Aorta (tissue), 5 donors: Measurements from ENCODE around the gene RBM44. TPM values are rescaled to one million over a fixed set of nuclear protein-coding genes. Genes with fewer than 3 reads are reported as not detected.
"Not testable (repeated sequence)": the region's sequence is repeated elsewhere in the genome, so short reads cannot be mapped to it uniquely, and the experiment has no call there.

Experiments used
- ATAC-seq: fragments of 200-7000 bp; cut with Tn5 transposase; one replicate; pipeline ENCODE4 v1.9.1; 2022; ENCODE audit warnings: moderate library complexity; ENCODE audit not compliant: low FRiP score
- DNase-seq, 2 donors: peaks; one replicate each; pipeline ENCODE4 v3.0.0-alpha.2; 2020
- H3K27ac ChIP-seq, 2 donors: one replicate each; pipeline ENCODE4 v1.5.1; 2013; ENCODE audit warnings: low read length in 2 of 2, mild to moderate bottlenecking in 2 of 2, moderate library complexity in 2 of 2, control low read depth in 1 of 2, inconsistent platforms in 1 of 2, low read depth in 1 of 2
- H3K27me3 ChIP-seq, 2 donors: one replicate each; pipeline ENCODE4 v1.6.1; 2013; ENCODE audit warnings: control low read depth in 1 of 2, low read length in 1 of 2, mild to moderate bottlenecking in 1 of 2, moderate library complexity in 1 of 2; ENCODE audit not compliant: insufficient read depth in 2 of 2, control insufficient read depth in 1 of 2
- H3K36me3 ChIP-seq, 2 donors: one replicate each; pipeline ENCODE4 v1.6.1; 2013; ENCODE audit warnings: control low read depth in 1 of 2, low read length in 1 of 2, mild to moderate bottlenecking in 1 of 2; ENCODE audit not compliant: insufficient read depth in 2 of 2, control insufficient read depth in 1 of 2
- H3K4me1 ChIP-seq, 2 donors: one replicate each; pipeline ENCODE4 v1.6.1; 2013; ENCODE audit warnings: low read length in 2 of 2, control low read depth in 1 of 2, mild to moderate bottlenecking in 1 of 2, moderate library complexity in 1 of 2; ENCODE audit not compliant: insufficient read depth in 2 of 2, control insufficient read depth in 1 of 2
- H3K4me3 ChIP-seq, 2 donors: one replicate each; pipeline ENCODE4 v1.5.1; 2013; ENCODE audit warnings: low read length in 2 of 2, control low read depth in 1 of 2, mild to moderate bottlenecking in 1 of 2
- H3K9me3 ChIP-seq: one replicate; pipeline ENCODE4 v1.6.1; 2013; ENCODE audit warnings: mild to moderate bottlenecking, low read length; ENCODE audit not compliant: control insufficient read depth
- WGBS, 2 donors: extraction: QIAGEN DNeasy Blood & Tissue Kit; methylation state at CpG; one replicate each; pipeline ENCODE4 v1.1.7; 2013; 5-methylcytosine and 5-hydroxymethylcytosine counted together
- intact Hi-C, 2 donors: fragments of 100-400 bp; cut with DNase I; formaldehyde crosslinking; loops; one replicate each; pipeline versions ENCODE4 v1.14.2 to v1.15.0; 2022
- polyA plus RNA-seq, 2 donors: library from polyadenylated mRNA; stranded (reverse); fragments of 200-250 nt; gene quantifications; one replicate each; pipeline ENCODE4 v1.2.3, GENCODE V29; 2013
- total RNA-seq, 2 donors: library from RNA; stranded (reverse); fragmentation: NEBNext Ultra II Directional; extraction: Animal tissue kit (Norgen Biotek cat#: 25700); gene quantifications; one replicate each; pipeline ENCODE4 v1.2.1, GENCODE V29; 2021
- donor health status: healthy with polysubstance abuse.
- donor health status: Bipolar disorder and iron deficiency.
- donor health status: DM: no; HTN: no; CAD: no.
- donor health status: DM: no; HTN: no; CAD: no.
- donor health status: DM: yes; HTN: yes; CAD: no.

Gene RBM44
- total and polyA plus RNA-seq, 4 donors: 1.4 to 3.2 (median 2.5) TPM; not detected in 1

GRCh38 chr2:237758185-237758584 is 40.4 kb upstream of the RBM44 start:
- no peaks in the 10 kb centered on the region for H3K27me3 ChIP-seq
- ATAC-seq (no peak), DNase-seq (peak in 1 of 2 donors; percentile 20)
- no peak overlapping the region for H3K27ac ChIP-seq
- WGBS, 2 donors: 88 to 89% methylated on average over 10 of the region's 10 CpGs
- intact Hi-C loops: no loop called here
- H3K4me3 ChIP-seq: no peak overlapping the region
- H3K9me3 ChIP-seq: no peaks in the 10 kb centered on the region
- H3K4me1 ChIP-seq: no peaks in the 10 kb centered on the region
- H3K36me3 ChIP-seq: peaks cover 10 to 22% of the 10 kb centered on the region in 2 donors

- no peak overlapping the region for H3K27ac ChIP-seq
- no peaks in the 10 kb centered on the region for H3K4me1 ChIP-seq
- intact Hi-C loops: no loop called here
- no peaks in the 10 kb centered on the region for H3K27me3 ChIP-seq
- 85 to 92% methylated on average over 10 of the region's 10 CpGs for WGBS, 2 donors
- no peaks in the 10 kb centered on the region for H3K9me3 ChIP-seq
- DNase-seq: peak in 1 of 2 donors; percentile 46
- peaks cover 10 to 22% of the 10 kb centered on the region in 2 donors for H3K36me3 ChIP-seq
- ATAC-seq: no peak
- H3K4me3 ChIP-seq: no peak overlapping the region
Observed at GRCh38 chr2:237759176-237759575, 39.4 kb upstream of the RBM44 start.

GRCh38 chr2:237760506-237761502 is 37.8 kb upstream of the RBM44 start:
- Histone ChIP-seq H3K36me3 (peaks cover 7 to 16% of the 10 kb centered on the region in 2 donors), H3K27me3 (no peaks in the 10 kb centered on the region), H3K4me3 (no peak overlapping the region), H3K9me3 (no peaks in the 10 kb centered on the region), H3K27ac (no peak overlapping the region), H3K4me1 (peaks cover 0 to 1% of the 10 kb centered on the region in 2 donors)
- intact Hi-C loops: no loop called here
- 93 to 95% methylated on average over 23 of the region's 23 CpGs for WGBS, 2 donors
- peak in 1 of 2 donors; percentile 55 for DNase-seq
- no peak for ATAC-seq

- H3K27me3 ChIP-seq, H3K4me1 ChIP-seq, H3K4me3 ChIP-seq, ATAC-seq, intact Hi-C loops, H3K27ac ChIP-seq, H3K9me3 ChIP-seq: not testable (repeated sequence)
- peaks cover 0 to 18% of the 10 kb centered on the region in 2 donors for H3K36me3 ChIP-seq
- peak in 1 of 2 donors; percentile 26 for DNase-seq
- 91% methylated on average over 9 of the region's 9 CpGs for WGBS, 2 donors
Observed at GRCh38 chr2:237762291-237763182, 36.0 kb upstream of the RBM44 start.

GRCh38 chr2:237763812-237764211 is 34.8 kb upstream of the RBM44 start:
- no peak overlapping the region for H3K4me3 ChIP-seq
- ATAC-seq (no peak), DNase-seq (peak in 1 of 2 donors; percentile 50)
- no peaks in the 10 kb centered on the region for H3K27me3 ChIP-seq
- WGBS, 2 donors: 86 to 88% methylated on average over 10 of the region's 10 CpGs
- no peak overlapping the region for H3K27ac ChIP-seq
- intact Hi-C loops: no loop called here
- H3K36me3 ChIP-seq: peaks cover 0 to 11% of the 10 kb centered on the region in 2 donors
- peaks cover 0 to 7% of the 10 kb centered on the region in 2 donors for H3K4me1 ChIP-seq
- no peaks in the 10 kb centered on the region for H3K9me3 ChIP-seq

GRCh38 chr2:237765122-237765521 is 33.5 kb upstream of the RBM44 start:
- H3K27ac ChIP-seq, H3K4me1 ChIP-seq, intact Hi-C loops, H3K27me3 ChIP-seq, H3K36me3 ChIP-seq, H3K9me3 ChIP-seq, ATAC-seq, DNase-seq, H3K4me3 ChIP-seq: not testable (repeated sequence)
- 95 to 96% methylated on average over 6 of the region's 6 CpGs for WGBS, 2 donors

GRCh38 chr2:237765875-237766274 is 32.7 kb upstream of the RBM44 start:
- peak overlapping the region; percentile 36 to 93 for H3K27ac ChIP-seq
- no peak overlapping the region for H3K4me3 ChIP-seq
- WGBS, 2 donors: 59 to 60% methylated on average over 8 of the region's 8 CpGs
- H3K4me1 ChIP-seq: peaks cover 0 to 7% of the 10 kb centered on the region in 2 donors
- H3K36me3 ChIP-seq: peaks cover 0 to 8% of the 10 kb centered on the region in 2 donors
- DNase-seq (peak in 1 of 2 donors; percentile 59), ATAC-seq (no peak)
- H3K9me3 ChIP-seq: no peaks in the 10 kb centered on the region
- intact Hi-C loops: no loop called here
- no peaks in the 10 kb centered on the region for H3K27me3 ChIP-seq

- H3K9me3 ChIP-seq: no peaks in the 10 kb centered on the region
- H3K4me3 ChIP-seq: no peak overlapping the region
- peak overlapping the region; percentile 36 to 93 for H3K27ac ChIP-seq
- H3K36me3 ChIP-seq: peaks cover 0 to 8% of the 10 kb centered on the region in 2 donors
- no peak for ATAC-seq
- peak in 1 of 2 donors; percentile 69 for DNase-seq
- intact Hi-C loops: no loop called here
- H3K27me3 ChIP-seq: no peaks in the 10 kb centered on the region
- H3K4me1 ChIP-seq: peaks cover 0 to 7% of the 10 kb centered on the region in 2 donors
- 6 to 10% methylated on average over 2 of the region's 2 CpGs for WGBS, 2 donors
Observed at GRCh38 chr2:237766340-237766739, 32.2 kb upstream of the RBM44 start.
